Lung (tissue), 16 donors: Measurements from ENCODE around the gene CCDC159. TPM values are rescaled to one million over a fixed set of nuclear protein-coding genes. Genes with fewer than 3 reads are reported as not detected.
A peak's percentile ranks its signal among the peaks of the same experiment; 100 is the strongest.

Experiments
- ATAC-seq: fragments of 200-7000 bp; cut with Tn5 transposase; one replicate; pipeline ENCODE4 v1.9.1; 2020; ENCODE audit warnings: moderate number of reproducible peaks; ENCODE audit not compliant: insufficient read depth, low FRiP score
- DNase-seq, 3 donors: peaks; one replicate each; pipeline ENCODE4 v3.0.0-alpha.2; 2013 to 2017
- H3K27ac ChIP-seq, 2 donors: one replicate each; pipeline ENCODE4 v1.5.1; 2013; ENCODE audit warnings: mild to moderate bottlenecking in 2 of 2, moderate library complexity in 2 of 2, control low read depth in 1 of 2, inconsistent platforms in 1 of 2, low read depth in 1 of 2, low read length in 1 of 2
- H3K27me3 ChIP-seq, 3 donors: one replicate each; pipeline ENCODE4 v1.5.1; 2013; ENCODE audit warnings: low read length in 2 of 3; ENCODE audit not compliant: control insufficient read depth in 3 of 3, insufficient read depth in 3 of 3
- H3K36me3 ChIP-seq, 4 donors: one replicate each; pipeline ENCODE4 v1.5.1; 2013; ENCODE audit warnings: low read length in 4 of 4, mild to moderate bottlenecking in 1 of 4, moderate library complexity in 1 of 4; ENCODE audit not compliant: control insufficient read depth in 4 of 4, insufficient read depth in 4 of 4
- H3K4me1 ChIP-seq, 5 donors: one replicate each; pipeline ENCODE4 v1.5.1; 2013; ENCODE audit warnings: low read length in 5 of 5, mild to moderate bottlenecking in 2 of 5, moderate library complexity in 1 of 5; ENCODE audit not compliant: control insufficient read depth in 5 of 5, insufficient read depth in 5 of 5
- H3K4me3 ChIP-seq: one replicate; pipeline ENCODE4 v1.5.1; 2013; ENCODE audit warnings: mild to moderate bottlenecking, control low read depth, moderate library complexity
- H3K9ac ChIP-seq, 2 donors: one replicate each; pipeline ENCODE4 v1.5.1; 2013; ENCODE audit warnings: low read length in 2 of 2, control low read depth in 1 of 2; ENCODE audit not compliant: insufficient read depth in 1 of 2
- H3K9me3 ChIP-seq, 4 donors: one replicate each; pipeline ENCODE4 v1.5.1; 2013; ENCODE audit warnings: low read length in 3 of 4, mild to moderate bottlenecking in 1 of 4, moderate library complexity in 1 of 4; ENCODE audit not compliant: control insufficient read depth in 4 of 4, insufficient read depth in 3 of 4
- CTCF ChIP-seq: IDR thresholded peaks from 2 replicates; pipeline ENCODE4 v1.5.1; 2012; ENCODE audit warnings: mild to moderate bottlenecking; ENCODE audit errors: control extremely low read depth, extremely low read depth
- WGBS, 2 donors: extraction: QIAGEN DNeasy Blood & Tissue Kit; methylation state at CpG; one replicate each; pipeline ENCODE4 v1.1.7; 2013; 5-methylcytosine and 5-hydroxymethylcytosine counted together
- long read RNA-seq, 5 donors: transcript quantifications; one replicate each; lab custom pipeline, GENCODE V29; 2026
- polyA plus RNA-seq, 2 donors: library from polyadenylated mRNA; stranded (reverse); fragments of 200-250 nt; gene quantifications; one replicate each; pipeline ENCODE4 v1.2.1, GENCODE V29; 2013
- total RNA-seq, 2 donors: library from RNA; depleted of rRNA in 1 of 2; stranded (reverse); fragments of >200 nt in 1 of 2; gene quantifications; one replicate each; pipeline ENCODE4 v1.2.1, GENCODE V29; 2014 to 2021
- donor health status: control.
- donor health status: control.
- donor health status: Bipolar disorder and iron deficiency.
- donor health status: healthy.
- donor health status: DM: yes; HTN: yes; CAD: no.

CCDC159 gene
- 10 to 100 TPM; 25.8 to 26.5 TPM for total RNA-seq
- 10 to 100 TPM; 40.9 to 55.2 TPM for polyA plus RNA-seq
- long read RNA-seq, donor 1, partial matches to known transcripts: 0 of 4 reads
- long read RNA-seq, donor 1, other reads (novel, unspliced or antisense): 0 of 4 reads
- long read RNA-seq, donor 2: 0 reads
- long read RNA-seq, donor 3, partial matches to known transcripts: 0 of 2 reads
- long read RNA-seq, donor 3, other reads (novel, unspliced or antisense): 0 of 2 reads
- long read RNA-seq, donor 4, partial matches to known transcripts: 0 of 3 reads
- long read RNA-seq, donor 4, other reads (novel, unspliced or antisense): 0 of 3 reads
- long read RNA-seq, donor 5, partial matches to known transcripts: 0 of 3 reads
- long read RNA-seq, donor 5, other reads (novel, unspliced or antisense): 0 of 3 reads

GRCh38 chr19:11346104-11346940 is at the start of gene CCDC159, which contains the start of gene TMEM205:
Gene CCDC159 (plus strand): TSS chr19:11346519. CDS start chr19:11346607, 88 bp downstream.
Gene TMEM205 (minus strand): TSS chr19:11346268. CDS start chr19:11345619, 649 bp downstream.
- DNase-seq (peak; percentile 99 to 100 (median 99)), ATAC-seq (peak; percentile 95)
- Histone ChIP-seq H3K27me3 (no peaks in the 10 kb centered on the region), H3K9ac (peak within 1 kb of the TSS; percentile 65 to 96), H3K36me3 (peaks cover 0 to 5% (median 3%) of the 10 kb centered on the region in 4 donors), H3K4me1 (peaks cover 5 to 19% (median 8%) of the 10 kb centered on the region in 5 donors), H3K9me3 (peaks cover 0 to 5% (median 2%) of the 10 kb centered on the region in 4 donors), H3K27ac (peak within 1 kb of the TSS; percentile 55 to 85), H3K4me3 (peak within 1 kb of the TSS; percentile 83)
- WGBS, 2 donors: 0 to 1% methylated on average over 50 of the region's 50 CpGs
- no peak for TF ChIP-seq CTCF

- WGBS, 2 donors: 58 to 63% methylated on average over 8 of the region's 8 CpGs
- Histone ChIP-seq H3K27ac (no peak overlapping the region), H3K27me3 (no peaks in the 10 kb centered on the region), H3K9me3 (peaks cover 0 to 2% (median 0%) of the 10 kb centered on the region in 4 donors), H3K36me3 (no peaks in the 10 kb centered on the region), H3K9ac (no peak overlapping the region), H3K4me1 (peaks cover 0 to 8% (median 0%) of the 10 kb centered on the region in 5 donors), H3K4me3 (no peak overlapping the region)
- DNase-seq (no peak), ATAC-seq (no peak)
- TF ChIP-seq CTCF: no peak
These were observed 46.1 kb upstream of the CCDC159 start for GRCh38 chr19:11299946-11300810.

- 86 to 95% methylated on average over 11 of the region's 11 CpGs for WGBS, 2 donors
- no peak for TF ChIP-seq CTCF
- Histone ChIP-seq H3K9me3 (peaks cover 0 to 2% (median 0%) of the 10 kb centered on the region in 4 donors), H3K4me3 (no peak overlapping the region), H3K4me1 (peaks cover 0 to 7% (median 0%) of the 10 kb centered on the region in 5 donors), H3K27ac (no peak overlapping the region), H3K9ac (no peak overlapping the region), H3K36me3 (no peaks in the 10 kb centered on the region), H3K27me3 (no peaks in the 10 kb centered on the region)
- DNase-seq (no peak), ATAC-seq (no peak)
These were observed 45.6 kb upstream of the CCDC159 start for GRCh38 chr19:11300811-11301120.
